Stomach (tissue), 19 donors: ENCODE measurements around the gene TMEM221. TPM values are rescaled to one million over a fixed set of nuclear protein-coding genes. Genes with fewer than 3 reads are reported as not detected.

Source experiments
- DNase-seq, 2 donors: peaks; one replicate each; pipeline versions ENCODE4 v3.0.0 to v3.0.0-alpha.2; 2013 to 2019
- H3K27ac ChIP-seq, 5 donors: fragments of 200-600 bp in 4 of 5; sonication (generic) in 4 of 5; one replicate each; pipeline ENCODE4 v1.5.1; 2013 to 2019; ENCODE audit warnings: mild to moderate bottlenecking in 1 of 5, moderate library complexity in 1 of 5
- H3K27me3 ChIP-seq, 3 donors: fragments of 200-600 bp; sonication (generic); one replicate each; pipeline ENCODE4 v1.5.1; 2017 to 2019; ENCODE audit warnings: mixed run types in 1 of 3
- H3K36me3 ChIP-seq, 4 donors: fragments of 200-600 bp; sonication (generic); 1 replicate in 3 of 4; 2 replicates in 1 of 4; pipeline ENCODE4 v1.5.1; 2016 to 2019
- H3K4me1 ChIP-seq, 4 donors: fragments of 200-600 bp; sonication (generic); one replicate each; pipeline ENCODE4 v1.5.1; 2016 to 2019
- H3K4me3 ChIP-seq, 4 donors: fragments of 200-600 bp; sonication (generic) in 3 of 4; one replicate each; pipeline ENCODE4 v1.5.1; 2016 to 2019; ENCODE audit warnings: mild to moderate bottlenecking in 1 of 4
- H3K9me3 ChIP-seq, 4 donors: fragments of 200-600 bp; sonication (generic); one replicate each; pipeline ENCODE4 v1.5.1; 2016 to 2019
- EP300 ChIP-seq: sonication (generic); formaldehyde crosslinking; IDR thresholded peaks from one replicate; pipeline ENCODE4 v1.6.1; 2017; ENCODE audit warnings: antibody characterized with exemption
- POLR2A ChIP-seq, 4 donors: fragments of 450-650 bp; IDR thresholded peaks; one replicate each; pipeline ENCODE4 v1.6.1; 2016; ENCODE audit warnings: antibody characterized with exemption in 4 of 4, control low read depth in 2 of 4, mild to moderate bottlenecking in 1 of 4, moderate library complexity in 1 of 4
- POLR2AphosphoS5 ChIP-seq, 3 donors: sonication (generic); formaldehyde crosslinking; IDR thresholded peaks; one replicate each; pipeline ENCODE4 v1.6.1; 2016; ENCODE audit warnings: antibody characterized with exemption in 3 of 3
- WGBS, 5 donors: extraction: QIAGEN DNeasy Blood & Tissue Kit in 3 of 5; methylation state at CpG; one replicate each; pipeline versions ENCODE4 v1.1.5 to v1.1.7; 2013 to 2018; 5-methylcytosine and 5-hydroxymethylcytosine counted together
- intact Hi-C: fragments of 100-400 bp; cut with DNase I; formaldehyde crosslinking; loops from one replicate; pipeline ENCODE4 v1.15.1; 2023; ENCODE audit warnings: low total_unique reads
- long read RNA-seq, 10 donors: transcript quantifications; one replicate each; lab custom pipeline, GENCODE V29; 2026
- polyA plus RNA-seq, 3 donors: library from polyadenylated mRNA; stranded (reverse); fragments of 200-250 nt; gene quantifications; one replicate each; pipeline ENCODE4 v1.2.3, GENCODE V29; 2013
- total RNA-seq, 5 donors: library from RNA; depleted of rRNA; stranded (reverse); fragments of >200 nt; gene quantifications; one replicate each; pipeline versions ENCODE4 v1.1.0 to v1.2.3, GENCODE V29; 2014 to 2016
- TF ChIP-seq, protein P1 (sequence below), 7 experiments: fragments of 450-650 bp in 4 of 7; fragments of 200-600 bp in 3 of 7; sonication (generic) in 3 of 7; IDR thresholded peaks; one replicate each; pipeline ENCODE4 v1.5.1; 2016 to 2019; ENCODE audit warnings: antibody characterized with exemption in 7 of 7, control low read depth in 2 of 7, mild to moderate bottlenecking in 1 of 7
- donor health status: healthy with polysubstance abuse.
- donor health status: Bipolar disorder and iron deficiency.
- donor health status: healthy.

Gene TMEM221
- total RNA-seq (not detected), polyA plus RNA-seq (under 1 TPM in 1 of 3 donors, not detected in 2; 0.20 TPM)
- long read RNA-seq, donor 1: 0 reads
- long read RNA-seq, donor 2, partial matches to known transcripts: 0 of 2 reads
- long read RNA-seq, donor 2, other reads (novel, unspliced or antisense): 0 of 2 reads
- long read RNA-seq, donor 3: 0 reads
- long read RNA-seq, donor 4: 0 reads
- long read RNA-seq, donor 5: 0 reads
- long read RNA-seq, donor 6, partial matches to known transcripts: 0 of 1 reads
- long read RNA-seq, donor 6, other reads (novel, unspliced or antisense): 0 of 1 reads
- long read RNA-seq, donor 7: 0 reads
- long read RNA-seq, donor 8: 0 reads
- long read RNA-seq, donor 9: 0 reads
- long read RNA-seq, donor 10: 0 reads

- H3K27me3 ChIP-seq: peaks cover 0 to 41% (median 5%) of the 10 kb centered on the region in 3 donors
- peak within 1 kb of the TSS in 1 of 5 donors; percentile 42 for H3K27ac ChIP-seq
- no peaks in the 10 kb centered on the region for H3K36me3 ChIP-seq
- H3K4me3 ChIP-seq: peak within 1 kb of the TSS; percentile 50 to 57 (median 54)
- TF ChIP-seq, protein P1, sequence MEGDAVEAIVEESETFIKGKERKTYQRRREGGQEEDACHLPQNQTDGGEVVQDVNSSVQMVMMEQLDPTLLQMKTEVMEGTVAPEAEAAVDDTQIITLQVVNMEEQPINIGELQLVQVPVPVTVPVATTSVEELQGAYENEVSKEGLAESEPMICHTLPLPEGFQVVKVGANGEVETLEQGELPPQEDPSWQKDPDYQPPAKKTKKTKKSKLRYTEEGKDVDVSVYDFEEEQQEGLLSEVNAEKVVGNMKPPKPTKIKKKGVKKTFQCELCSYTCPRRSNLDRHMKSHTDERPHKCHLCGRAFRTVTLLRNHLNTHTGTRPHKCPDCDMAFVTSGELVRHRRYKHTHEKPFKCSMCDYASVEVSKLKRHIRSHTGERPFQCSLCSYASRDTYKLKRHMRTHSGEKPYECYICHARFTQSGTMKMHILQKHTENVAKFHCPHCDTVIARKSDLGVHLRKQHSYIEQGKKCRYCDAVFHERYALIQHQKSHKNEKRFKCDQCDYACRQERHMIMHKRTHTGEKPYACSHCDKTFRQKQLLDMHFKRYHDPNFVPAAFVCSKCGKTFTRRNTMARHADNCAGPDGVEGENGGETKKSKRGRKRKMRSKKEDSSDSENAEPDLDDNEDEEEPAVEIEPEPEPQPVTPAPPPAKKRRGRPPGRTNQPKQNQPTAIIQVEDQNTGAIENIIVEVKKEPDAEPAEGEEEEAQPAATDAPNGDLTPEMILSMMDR (IDR thresholded peaks at IDR 0.05): peak in 3 of 7 experiments; percentile 21 to 48 (median 24)
- no peak for TF ChIP-seq EP300
- intact Hi-C loops: no loop called here
- DNase-seq: peak; percentile 47 to 73
- 1 to 3% (median 1%) methylated on average over 53 to 81 of the region's 81 CpGs for WGBS, 5 donors
- H3K4me1 ChIP-seq: peaks cover 12 to 18% (median 14%) of the 10 kb centered on the region in 4 donors
- no peaks in the 10 kb centered on the region for H3K9me3 ChIP-seq
These were observed at the start of gene TMEM221 for GRCh38 chr19:17448131-17448967. TSS of gene TMEM221 (minus strand) at chr19:17448668. CDS start at chr19:17448462, 206 bp downstream.

GRCh38 chr19:17497149-17497798, 48.8 kb upstream of the TMEM221 start:
- Histone ChIP-seq H3K36me3 (peaks cover 0 to 43% (median 29%) of the 10 kb centered on the region in 4 donors), H3K27ac (no peak overlapping the region), H3K9me3 (no peaks in the 10 kb centered on the region), H3K4me3 (no peak overlapping the region), H3K27me3 (no peaks in the 10 kb centered on the region), H3K4me1 (peaks cover 0 to 38% (median 21%) of the 10 kb centered on the region in 4 donors)
- TF ChIP-seq EP300 (no peak), POLR2A (IDR thresholded peaks at IDR 0.05) (no peak), POLR2AphosphoS5 (IDR thresholded peaks at IDR 0.05) (no peak)
- TF ChIP-seq, protein P1 (IDR thresholded peaks at IDR 0.05): no peak
- intact Hi-C loops: no loop called here
- WGBS, 5 donors: 72 to 84% (median 84%) methylated on average over 29 to 41 of the region's 41 CpGs
- no peak for DNase-seq

DNA sequence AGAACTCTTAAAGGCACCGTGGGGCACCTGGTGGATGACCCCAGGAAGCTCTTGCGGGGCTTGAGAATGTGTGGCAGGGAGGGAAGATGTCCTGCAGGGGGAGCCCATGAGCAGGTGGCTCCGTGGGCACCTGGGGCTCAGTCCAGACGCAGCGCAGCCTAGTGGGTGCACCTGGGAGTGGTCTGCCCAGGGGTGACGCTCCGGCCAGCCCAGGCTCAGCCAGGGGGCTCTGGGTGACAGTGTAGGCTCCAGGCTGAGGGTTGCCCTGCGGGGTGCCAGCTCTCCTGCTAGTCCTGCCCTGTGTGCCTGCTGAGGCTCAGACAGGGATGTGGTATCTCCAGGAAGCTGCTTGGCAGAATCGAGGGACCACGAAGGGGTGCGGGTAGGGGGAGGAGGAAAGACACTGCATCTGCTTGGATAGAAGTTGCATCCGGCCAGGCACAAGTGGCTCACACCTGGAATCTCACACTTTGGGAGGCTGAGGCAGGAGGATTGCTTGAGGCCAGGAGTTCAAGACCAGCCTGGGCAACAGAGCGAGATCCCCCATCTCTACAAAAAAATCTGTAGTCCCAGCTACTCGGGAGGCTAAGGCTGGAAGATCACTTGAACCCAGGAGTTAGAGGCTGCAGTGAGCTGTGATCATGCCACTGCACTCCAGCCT, 48.0 kb upstream of the TMEM221 start:
- H3K4me1 ChIP-seq: peaks cover 0 to 38% (median 21%) of the 10 kb centered on the region in 4 donors
- no peaks in the 10 kb centered on the region for H3K9me3 ChIP-seq
- peaks cover 0 to 48% (median 29%) of the 10 kb centered on the region in 4 donors for H3K36me3 ChIP-seq
- WGBS, 5 donors: 38 to 48% (median 39%) methylated on average over 13 to 14 of the region's 14 CpGs
- no peak overlapping the region for H3K27ac ChIP-seq
- H3K27me3 ChIP-seq: no peaks in the 10 kb centered on the region
- TF ChIP-seq POLR2AphosphoS5 (IDR thresholded peaks at IDR 0.05): no peak
- TF ChIP-seq, protein P1 (IDR thresholded peaks at IDR 0.05): peak in 5 of 7 experiments; percentile 70 to 88 (median 84)
- peak; percentile 76 to 90 for DNase-seq
- intact Hi-C loops: no loop called here
- H3K4me3 ChIP-seq: no peak overlapping the region
